Erythroblast (primary cell): ENCODE data around the gene CASP14.

Source experiments
- GATA1 ChIP-seq: IDR thresholded peaks from 2 replicates; pipeline ENCODE4 v1.6.1; 2011; ENCODE audit warnings: low read depth, mild to moderate bottlenecking, control low read depth, low read length, moderate library complexity
- POLR2A ChIP-seq: IDR thresholded peaks from 2 replicates; pipeline ENCODE4 v1.6.1; 2011; ENCODE audit warnings: mild to moderate bottlenecking, low read length

GRCh38 chr19:15062036-15062435 lies 12.8 kb downstream of the CASP14 start:
- TF ChIP-seq POLR2A: no peak
- no peak for TF ChIP-seq GATA1
